Left kidney (tissue), 2 donors: ENCODE measurements around the gene UBQLN1. TPM values are rescaled to one million over a fixed set of nuclear protein-coding genes. Genes with fewer than 3 reads are reported as not detected.

ENCODE experiments used
- DNase-seq: peaks from one replicate; pipeline ENCODE4 v3.0.0-alpha.2; 2013
- polyA plus RNA-seq: library from polyadenylated mRNA; unstranded; fragments of 120-200 nt; gene quantifications from one replicate; pipeline ENCODE4 v1.2.1, GENCODE V29; 2013; ENCODE audit not compliant: insufficient read length

UBQLN1 gene
- polyA plus RNA-seq, 1 donor, result 117 TPM

DNA sequence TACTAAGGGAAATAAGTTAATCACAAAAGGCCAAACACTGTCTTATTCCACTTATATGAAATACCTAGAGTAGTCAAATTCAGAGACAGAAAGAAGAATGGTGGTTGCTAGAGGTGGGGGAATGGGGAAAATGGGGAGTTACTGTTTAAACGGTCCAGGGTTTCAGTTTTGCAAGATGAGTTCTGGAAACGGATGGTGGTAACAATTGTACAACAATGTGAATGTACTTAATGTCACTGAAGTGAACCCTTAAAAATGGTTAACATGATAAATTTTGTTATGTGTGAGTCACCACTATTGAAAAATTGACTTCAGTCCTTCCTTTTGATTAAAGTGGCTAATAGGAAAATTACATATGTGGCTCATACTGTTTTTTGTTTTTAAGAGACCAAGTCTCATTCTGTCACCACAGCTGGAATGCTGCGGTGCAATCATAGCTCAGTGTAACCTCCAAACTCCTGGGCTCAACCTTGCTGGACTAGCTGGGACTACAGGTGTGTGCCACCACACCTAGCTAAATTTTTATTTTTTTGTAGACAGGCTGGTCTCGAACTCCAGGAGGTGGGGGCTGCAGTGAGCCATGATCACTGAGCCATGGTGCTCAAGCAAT lies 8.7 kb downstream of the UBQLN1 start:
- DNase-seq, result no peak

DNA sequence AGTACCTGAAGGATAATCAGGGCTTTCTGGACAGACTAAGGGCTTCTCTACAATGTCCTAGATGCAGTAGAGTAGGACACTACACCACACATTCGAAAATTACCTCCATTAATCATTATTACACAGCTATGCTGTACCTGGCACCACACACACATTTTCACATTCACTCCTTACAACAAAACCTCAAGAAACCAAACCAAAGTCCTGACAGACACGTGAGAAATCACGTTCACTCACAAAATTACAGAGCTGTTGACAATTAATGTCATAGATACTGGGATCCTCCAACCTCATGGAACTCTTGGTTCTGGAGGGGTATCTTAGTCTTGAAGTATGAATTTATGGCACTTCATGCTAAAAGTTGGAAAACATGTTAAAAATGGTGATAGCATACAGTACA lies 16.3 kb downstream of the UBQLN1 start:
- DNase-seq, result no peak

DNA sequence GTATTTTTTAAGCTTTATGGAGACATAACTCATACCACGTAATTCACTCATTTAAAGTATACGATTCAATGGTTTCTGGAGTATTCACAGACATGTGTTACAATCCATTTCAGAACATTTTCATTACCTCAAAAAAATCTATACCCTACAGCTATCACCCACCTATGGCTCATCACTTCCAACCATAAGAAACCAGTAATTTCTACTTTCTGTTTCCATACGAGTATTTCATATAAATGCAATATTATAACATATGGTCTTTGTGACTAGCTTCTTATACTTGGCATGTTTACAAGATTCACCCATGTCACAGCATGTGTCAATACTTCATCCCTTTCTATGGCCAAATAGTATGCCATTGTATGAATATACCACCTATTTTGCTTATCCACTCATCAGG lies 18.8 kb downstream of the UBQLN1 start:
- no peak for DNase-seq

DNA sequence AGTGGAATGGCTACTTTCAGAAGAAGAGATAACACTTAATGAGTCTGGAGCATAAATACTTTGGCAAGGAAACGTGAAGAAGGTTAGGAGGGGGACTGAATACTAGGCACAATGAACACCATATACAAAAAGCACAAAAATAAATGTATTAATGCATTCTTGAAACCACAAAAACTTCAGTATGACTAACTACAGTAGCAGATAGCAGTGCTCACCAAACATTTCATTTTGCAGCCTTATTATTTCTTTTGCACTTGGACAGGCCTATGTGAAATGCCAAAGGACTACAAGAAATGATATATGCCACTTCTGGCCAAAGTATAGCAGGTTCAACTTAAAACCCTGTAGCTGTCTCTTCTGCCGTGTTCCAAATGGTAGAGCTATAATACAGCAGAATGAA lies 26.3 kb downstream of the UBQLN1 start:
- no peak for DNase-seq

DNA sequence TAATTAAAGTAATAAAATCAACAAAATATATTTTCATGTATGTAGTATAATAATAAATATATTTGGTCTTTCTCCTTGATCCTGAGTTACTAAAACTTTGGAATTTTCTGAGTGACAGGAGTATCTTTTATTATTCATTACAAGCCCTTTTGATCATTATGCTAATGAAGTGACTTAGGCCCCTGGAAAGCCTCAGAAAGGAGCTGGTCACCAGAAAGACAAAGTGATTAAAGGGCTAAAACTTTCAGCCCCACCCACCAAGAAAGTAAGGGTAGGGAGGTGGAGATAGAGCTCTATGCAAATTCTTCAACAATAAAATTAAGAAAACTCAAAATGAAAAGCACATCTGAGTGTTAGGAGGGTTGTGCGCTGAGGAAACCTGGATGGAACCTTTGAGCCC lies 27.5 kb downstream of the UBQLN1 start:
- no peak for DNase-seq

DNA sequence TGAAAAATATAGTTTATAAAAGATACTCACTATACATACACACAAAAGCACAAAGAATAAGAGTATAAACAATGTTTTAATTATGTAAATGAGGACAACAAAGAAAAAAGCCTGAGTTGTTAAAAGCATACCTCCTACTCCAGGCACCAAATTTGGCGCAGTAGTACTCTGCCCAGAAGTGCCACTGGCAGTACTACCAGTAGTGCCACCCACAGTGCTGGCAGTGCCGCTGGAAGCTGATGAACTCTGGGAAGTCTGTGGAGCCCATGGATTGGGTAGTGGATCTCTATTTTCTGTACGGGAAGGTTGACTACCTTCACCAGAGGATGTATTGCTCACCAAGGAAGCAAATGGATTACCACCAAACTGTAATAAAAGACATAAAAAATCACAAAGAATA lies 30.2 kb downstream of the UBQLN1 start:
- DNase-seq, result no peak

DNA sequence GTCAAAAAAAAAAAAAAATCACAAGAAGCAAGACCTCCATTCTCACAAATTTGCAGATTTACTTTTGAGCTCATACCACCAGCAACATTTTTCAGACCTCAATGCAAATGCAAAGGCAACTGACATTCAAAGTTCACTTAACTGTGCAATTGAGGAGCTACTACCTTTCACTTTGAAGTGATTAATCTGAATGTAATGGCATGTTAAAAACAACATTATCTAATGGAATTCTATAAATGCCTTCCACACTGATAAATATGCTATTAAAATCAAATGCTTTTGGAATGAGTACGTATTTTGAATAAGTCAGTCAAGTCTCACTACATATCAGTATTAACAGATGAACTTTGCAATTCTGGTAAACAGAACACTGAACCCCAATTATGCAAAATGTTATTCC lies 32.3 kb downstream of the UBQLN1 start:
- no peak for DNase-seq

DNA sequence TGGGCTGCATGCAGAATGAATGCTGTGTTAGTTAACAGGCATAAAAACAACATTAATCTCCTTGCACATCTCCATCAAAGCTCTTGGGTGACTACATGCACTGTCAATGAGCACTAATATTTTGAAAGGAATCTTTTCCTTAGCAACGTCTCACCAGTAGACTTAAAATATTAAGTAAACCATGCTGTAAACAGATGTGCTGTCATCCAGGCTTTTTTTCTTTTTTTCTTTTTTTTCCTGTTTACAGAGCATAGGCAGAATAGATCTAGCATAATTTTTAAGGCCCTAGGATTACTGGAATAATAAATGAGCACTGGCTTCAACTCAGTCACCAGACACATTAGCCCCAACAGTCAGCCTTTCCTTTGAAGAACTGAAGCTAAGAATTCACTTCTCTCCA lies 36.3 kb downstream of the UBQLN1 start:
- DNase-seq, result no peak

DNA sequence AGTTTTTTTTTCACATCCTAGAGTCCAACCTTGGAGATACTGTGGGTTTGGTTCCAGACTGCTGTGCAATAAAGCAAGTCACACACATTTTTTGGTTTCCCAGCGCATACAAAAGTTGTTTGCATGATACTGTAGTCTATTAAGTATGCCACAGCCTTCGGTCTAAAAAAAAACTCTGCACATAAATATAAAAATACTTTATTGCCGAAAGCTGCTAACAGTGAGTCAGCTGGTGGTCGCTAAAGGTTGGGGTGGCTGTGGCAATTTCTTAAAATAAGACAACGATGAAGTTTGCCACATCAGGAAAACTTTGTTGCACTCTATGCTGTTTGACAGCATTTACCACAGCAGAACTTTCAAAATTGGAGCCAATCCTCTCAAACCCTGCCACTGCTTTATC lies 37.4 kb downstream of the UBQLN1 start:
- DNase-seq, result no peak

DNA sequence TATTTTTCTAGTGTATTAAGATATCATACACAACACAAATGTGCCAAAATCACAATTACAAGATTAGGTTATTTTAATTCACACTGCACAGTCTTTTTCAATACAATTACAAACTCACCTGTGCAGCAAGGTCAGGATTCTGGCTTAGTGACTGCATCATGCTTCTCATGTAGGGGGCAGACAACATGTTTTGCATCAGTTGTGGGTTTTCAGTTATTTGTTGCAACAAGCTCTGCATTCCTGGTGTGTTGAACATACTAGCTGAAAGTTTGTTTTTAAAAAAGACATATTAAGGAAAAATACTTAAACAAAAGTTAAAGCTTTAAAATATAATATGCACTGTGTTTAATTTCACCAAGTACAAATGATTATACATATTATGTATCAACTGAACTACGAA lies 38.7 kb downstream of the UBQLN1 start:
- DNase-seq, result no peak

DNA sequence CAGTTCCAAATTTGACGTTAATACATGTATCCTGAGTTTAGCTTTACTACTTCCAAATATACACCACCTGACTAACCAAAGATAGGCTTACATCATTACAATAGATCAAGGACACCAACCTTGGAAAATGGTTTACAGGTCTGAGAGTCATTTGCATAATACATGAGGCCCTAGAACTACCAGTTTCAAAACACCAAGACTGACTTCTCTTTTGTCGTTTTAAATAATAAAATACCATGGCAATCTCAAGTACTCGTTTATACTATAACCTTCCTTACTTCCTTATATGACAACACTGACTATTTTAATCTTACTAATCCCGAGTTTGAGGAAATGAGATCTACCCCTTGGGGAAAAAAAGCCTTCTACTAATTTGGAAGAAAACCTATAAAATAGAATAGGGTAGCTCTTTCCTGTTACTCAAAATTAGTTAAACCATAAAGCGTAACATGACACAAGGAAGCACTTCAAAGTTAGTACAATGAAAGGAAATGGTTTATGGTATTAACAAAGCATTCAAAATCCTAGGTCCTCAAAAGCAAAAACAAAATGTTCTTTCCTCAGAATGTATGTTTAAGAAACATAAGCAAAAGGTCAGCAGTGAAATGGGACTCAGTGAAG lies 42.1 kb downstream of the UBQLN1 start:
- no peak for DNase-seq

DNA sequence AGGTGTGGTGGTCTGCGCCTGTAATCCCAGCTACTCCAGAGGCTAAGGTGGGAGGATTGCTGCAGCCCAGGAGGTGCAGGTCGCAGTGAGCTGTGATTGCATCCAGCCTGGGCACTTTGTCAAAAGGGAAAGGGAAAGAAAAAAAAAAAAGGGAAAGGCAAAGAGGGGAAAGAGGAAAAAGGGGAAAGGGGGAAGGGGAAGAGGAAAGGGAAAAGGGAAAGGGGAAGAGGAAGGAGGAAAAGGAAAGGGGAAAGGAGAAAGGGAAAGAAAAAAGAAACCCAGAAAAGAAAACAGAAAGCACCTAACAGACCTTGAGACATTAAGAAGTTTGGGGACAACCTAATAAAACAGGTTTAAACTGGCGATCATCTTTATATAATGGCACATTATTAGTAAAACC lies 44.8 kb downstream of the UBQLN1 start:
- no peak for DNase-seq

DNA sequence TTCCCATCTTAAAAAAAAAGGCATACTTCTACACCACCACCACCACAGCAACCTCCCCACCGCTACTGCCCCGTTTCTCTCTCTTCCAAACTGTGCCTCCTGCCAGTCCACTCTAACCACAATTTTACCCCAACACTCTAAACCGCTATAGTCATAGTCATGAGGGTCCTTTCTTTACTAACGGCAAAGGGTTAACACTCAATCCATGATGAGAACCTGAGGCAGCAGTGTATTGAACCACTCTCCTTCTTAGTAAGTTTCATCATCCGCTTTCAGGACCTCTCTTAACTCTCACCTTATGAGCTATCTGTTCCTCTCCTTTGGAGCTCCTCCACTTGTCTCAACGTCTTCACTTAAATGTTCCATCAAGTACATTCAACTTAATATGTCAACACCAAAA lies 50.8 kb downstream of the UBQLN1 start:
- DNase-seq, result no peak

DNA sequence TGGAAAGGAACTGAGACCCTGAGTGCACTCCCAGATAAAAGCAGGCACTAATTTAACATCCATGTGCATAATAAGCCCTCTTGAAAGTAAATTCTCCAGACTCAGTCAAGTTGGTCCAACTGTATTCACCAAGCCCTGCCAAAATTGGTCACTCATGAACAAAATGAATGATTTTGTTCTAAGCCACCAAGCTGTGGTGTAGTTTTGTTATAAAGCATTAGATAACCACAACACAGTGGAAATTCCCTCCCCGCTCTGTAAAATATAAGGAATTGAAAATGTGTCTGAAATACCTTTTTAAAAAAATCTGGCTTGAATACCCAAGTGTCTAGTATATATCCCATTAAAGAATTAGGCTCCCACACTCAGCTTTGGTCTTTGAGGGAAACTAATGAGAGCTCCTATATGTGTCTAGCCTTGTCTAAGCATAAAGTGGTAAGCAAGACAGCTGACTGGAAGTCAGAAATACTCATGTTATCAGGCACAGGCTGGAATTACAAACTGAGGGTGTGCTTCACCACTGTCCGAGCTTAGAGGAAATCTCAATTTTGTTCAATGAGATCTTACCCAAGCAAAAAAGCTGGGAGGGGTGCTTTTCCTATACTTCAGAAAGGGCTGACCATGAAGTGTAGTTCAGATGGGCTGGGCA lies 51.6 kb downstream of the UBQLN1 start:
- no peak for DNase-seq

DNA sequence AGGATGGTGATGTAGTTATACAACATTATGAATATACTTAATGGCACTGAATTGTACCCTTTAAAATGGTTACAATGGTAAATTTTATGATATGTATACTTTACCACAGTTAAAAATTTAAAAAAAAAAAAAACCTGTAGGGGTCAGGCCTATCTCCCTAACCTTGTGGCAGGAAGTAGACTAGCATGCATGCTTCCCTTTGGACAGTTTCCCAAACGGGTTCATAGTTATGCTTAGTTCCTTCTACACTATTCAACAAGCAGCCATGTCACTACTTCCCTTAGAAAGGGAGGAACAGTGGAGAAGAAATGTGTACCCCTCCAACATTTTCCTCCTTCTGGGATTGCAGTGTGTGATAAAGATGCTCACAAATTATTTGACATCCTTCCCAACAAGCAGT lies 52.3 kb downstream of the UBQLN1 start:
- DNase-seq, result no peak

DNA sequence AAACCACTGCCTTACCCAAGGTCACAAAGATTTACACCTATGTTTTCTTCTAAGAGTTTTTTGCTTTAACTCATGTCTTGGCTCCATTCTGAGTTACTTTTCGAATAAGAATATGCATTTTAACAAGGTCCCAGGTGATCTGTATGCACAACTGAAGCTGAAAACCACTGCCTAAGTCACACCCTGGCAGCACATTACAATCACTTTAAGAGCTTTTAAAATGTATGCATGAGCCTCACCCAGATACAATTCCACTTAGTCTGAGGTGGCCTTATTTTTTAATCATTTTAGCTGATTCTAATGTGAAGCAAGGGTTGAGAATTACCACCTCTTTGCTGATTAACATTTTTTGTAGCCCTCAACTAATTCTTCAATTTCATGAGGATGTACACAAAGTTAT lies 55.3 kb downstream of the UBQLN1 start:
- DNase-seq, result no peak

DNA sequence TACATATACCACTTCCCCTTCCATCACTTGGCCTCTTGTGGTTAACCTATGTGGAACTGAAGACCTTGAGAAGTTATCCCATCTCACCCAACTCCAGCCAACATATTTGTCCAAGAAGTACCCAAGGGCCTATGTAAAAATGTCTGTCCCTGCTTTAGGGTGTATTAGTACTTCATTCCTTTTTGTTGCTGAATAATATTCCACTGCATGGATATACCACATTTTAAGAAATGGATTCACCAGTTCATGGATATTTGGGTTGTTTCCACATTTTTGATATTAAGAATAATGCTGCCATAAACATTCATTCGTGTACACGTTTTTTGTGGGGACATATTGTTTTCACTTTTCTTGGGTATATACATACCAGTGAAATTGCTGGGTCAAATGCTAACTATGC lies 56.2 kb downstream of the UBQLN1 start:
- no peak for DNase-seq

DNA sequence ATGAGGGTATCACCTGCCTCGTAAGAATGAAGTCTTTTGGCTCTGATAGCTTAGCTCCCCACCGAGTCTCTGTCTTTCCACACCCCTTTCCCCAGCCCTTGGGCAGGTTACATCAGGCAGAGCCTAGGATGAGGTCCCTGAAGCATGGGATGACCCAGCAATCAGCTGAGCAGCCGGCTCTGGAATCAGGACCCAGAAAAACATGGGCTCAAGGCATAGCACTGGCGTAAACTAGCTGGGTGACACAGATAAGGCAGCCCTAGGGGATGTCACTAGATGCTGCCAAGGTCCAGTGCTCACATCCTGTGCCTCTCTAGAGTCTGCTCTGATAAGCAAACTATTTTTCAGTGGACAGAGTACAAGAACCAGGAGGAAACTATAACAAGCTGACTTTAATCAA lies 58.2 kb downstream of the UBQLN1 start:
- no peak for DNase-seq

DNA sequence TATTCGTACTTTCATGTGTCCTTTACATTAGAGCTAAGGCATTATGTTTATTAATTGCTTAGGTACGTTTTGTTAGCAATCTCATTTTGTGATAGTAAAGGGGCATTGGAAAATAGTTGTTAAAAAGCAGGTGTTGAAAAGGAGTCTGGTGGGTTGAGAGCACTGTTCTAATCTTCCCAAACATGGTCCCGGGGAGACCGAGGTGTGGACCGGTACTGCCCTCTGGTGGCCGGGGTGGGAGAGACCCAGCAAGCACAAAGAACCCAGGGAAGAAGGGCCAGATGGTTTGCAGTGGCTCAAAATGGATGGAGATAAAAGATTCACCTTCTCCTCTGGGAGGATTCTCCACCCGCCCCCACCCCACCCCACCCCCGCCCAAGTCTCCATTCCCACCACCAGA lies 58.7 kb downstream of the UBQLN1 start:
- DNase-seq, result no peak

DNA sequence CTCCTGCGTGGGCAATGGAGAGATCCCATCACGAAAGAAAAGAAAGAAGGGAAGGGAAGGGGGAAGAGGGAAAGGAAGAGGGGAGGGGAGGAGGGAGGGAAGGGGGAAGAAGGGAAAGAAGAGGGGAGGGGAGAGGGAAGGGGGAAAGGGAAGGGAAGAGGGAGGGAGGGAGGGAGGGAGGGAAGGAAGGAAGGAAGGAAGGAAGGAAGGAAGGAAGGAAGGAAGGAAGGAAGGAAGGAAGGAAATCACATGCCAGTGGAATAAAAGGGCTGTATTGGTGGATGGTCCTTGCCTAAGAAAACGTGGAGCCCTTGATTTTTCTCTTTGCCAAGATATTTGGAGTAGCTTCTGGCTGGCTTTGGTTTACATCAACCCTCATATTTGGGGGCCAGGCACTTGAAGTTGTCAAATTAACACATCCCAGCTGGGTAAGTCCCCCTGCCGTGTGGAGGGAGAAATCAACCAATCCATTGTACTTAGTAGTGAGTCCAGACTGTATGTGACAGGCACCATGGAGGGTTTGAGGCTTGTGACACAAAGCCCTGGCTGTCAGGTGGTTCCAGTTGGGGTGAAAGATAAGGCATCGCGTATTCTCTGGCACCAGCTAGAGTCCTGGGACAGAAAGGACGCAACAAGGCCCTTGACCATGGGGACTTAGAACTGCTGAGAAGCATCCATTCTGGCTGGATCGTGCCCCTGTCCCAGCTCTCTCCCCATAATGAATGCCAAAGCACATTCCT lies 61.1 kb downstream of the UBQLN1 start:
- DNase-seq, result no peak

DNA sequence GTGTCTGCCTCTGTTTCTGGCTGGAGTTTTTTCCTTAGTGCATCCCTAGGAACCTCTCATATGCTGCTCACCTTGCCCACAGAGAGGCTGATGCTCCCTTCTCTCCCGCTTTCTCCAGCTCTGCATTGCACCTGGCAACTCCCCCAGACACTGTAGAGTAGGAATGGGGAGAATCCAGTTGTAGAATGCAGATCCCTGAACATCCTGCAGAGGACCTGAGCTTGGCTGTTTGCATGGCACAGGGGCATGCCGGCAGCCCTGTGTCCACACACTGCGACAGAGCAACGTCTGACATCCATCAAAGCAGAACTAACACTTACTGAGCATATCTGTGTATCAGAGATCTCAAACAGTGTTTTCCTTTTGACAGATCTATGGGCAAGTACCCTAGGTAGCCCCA lies 65.0 kb downstream of the UBQLN1 start:
- no peak for DNase-seq

DNA sequence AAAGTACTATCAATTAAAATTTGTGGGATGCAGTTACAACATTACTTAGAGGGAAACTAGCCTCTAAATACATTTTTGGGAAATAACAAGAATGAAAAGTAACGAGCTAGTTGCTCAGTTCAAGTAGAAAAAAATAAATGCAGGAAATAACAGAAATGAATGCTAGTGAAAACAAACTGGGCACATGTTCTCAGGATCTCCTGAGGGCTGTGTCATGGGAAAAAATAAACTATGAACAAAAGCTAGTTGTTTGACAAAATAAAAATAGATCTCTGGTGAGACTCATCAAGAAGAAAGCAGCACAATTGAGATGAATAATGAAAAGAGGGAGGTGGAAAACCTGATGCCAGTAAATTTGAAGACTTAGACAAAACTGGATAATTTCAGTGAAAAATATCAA lies 68.5 kb downstream of the UBQLN1 start:
- DNase-seq, result no peak

DNA sequence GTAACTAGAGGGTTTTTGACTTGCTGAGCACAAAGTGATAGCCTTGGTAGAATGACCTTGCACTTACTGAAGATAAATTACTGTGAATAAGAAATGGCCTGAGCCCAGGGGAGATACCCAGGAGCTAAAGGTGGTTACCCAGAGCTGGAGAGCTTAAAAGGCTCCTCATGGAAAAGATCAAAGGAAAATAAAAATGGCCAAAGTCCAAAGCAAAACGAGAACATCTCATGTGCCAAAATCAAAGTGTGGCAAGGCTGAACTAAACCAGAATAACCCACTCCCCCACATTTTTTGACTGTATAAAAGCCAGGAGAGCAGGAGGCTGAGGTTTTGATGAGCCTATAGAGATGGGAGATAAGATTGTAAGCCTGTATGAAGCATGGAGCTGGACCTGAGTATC lies 70.4 kb downstream of the UBQLN1 start:
- no peak for DNase-seq
